Neural progenitor cell (in vitro differentiated cells): ENCODE measurements around the gene PERM1.

Experiments used
- EZH2 ChIP-seq: fragments of 200-600 bp; sonication (generic); IDR thresholded peaks from 2 replicates; pipeline ENCODE4 v1.6.1; 2017; ENCODE audit warnings: antibody characterized with exemption, mild to moderate bottlenecking, moderate library complexity
- TF ChIP-seq, protein P1 (sequence below): fragments of 200-600 bp; sonication (generic); IDR thresholded peaks from 2 replicates; pipeline ENCODE4 v1.5.1; 2017; ENCODE audit warnings: antibody characterized with exemption, mild to moderate bottlenecking

DNA sequence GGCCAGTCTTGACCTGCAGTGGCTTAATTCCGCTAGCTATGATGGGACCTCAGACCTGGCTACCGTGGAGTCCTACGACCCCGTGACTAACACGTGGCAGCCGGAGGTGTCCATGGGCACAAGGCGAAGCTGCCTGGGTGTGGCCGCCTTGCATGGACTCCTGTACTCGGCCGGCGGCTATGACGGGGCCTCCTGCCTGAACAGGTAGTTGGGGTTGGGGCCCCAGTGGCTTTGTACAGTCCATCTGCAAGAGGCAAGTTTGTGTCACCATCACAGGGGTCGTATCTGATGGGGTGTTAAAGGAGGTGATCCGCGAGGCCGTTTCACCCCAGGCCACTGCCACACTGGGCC, 18.6 kb downstream of the PERM1 start:
- TF ChIP-seq, protein P1, sequence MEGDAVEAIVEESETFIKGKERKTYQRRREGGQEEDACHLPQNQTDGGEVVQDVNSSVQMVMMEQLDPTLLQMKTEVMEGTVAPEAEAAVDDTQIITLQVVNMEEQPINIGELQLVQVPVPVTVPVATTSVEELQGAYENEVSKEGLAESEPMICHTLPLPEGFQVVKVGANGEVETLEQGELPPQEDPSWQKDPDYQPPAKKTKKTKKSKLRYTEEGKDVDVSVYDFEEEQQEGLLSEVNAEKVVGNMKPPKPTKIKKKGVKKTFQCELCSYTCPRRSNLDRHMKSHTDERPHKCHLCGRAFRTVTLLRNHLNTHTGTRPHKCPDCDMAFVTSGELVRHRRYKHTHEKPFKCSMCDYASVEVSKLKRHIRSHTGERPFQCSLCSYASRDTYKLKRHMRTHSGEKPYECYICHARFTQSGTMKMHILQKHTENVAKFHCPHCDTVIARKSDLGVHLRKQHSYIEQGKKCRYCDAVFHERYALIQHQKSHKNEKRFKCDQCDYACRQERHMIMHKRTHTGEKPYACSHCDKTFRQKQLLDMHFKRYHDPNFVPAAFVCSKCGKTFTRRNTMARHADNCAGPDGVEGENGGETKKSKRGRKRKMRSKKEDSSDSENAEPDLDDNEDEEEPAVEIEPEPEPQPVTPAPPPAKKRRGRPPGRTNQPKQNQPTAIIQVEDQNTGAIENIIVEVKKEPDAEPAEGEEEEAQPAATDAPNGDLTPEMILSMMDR = no peak
- TF ChIP-seq EZH2 = no peak
